Measurements from ENCODE around the gene DSCAML1. TPM values are rescaled to one million over a fixed set of nuclear protein-coding genes. Genes with fewer than 3 reads are reported as not detected.

DSCAML1 gene
- total RNA-seq, 4 donors from 2014 or later, result 0.20 to 1.1 (median 0.36) TPM

- H3K4me1 ChIP-seq, result no peaks in the 10 kb centered on the region
- 40 to 52% methylated on average over 9 of the region's 9 CpGs for whole genome bisulfite sequencing, 2 donors
- no peak overlapping the region for H3K4me3 ChIP-seq
- TF ChIP-seq EP300 (IDR thresholded peaks at IDR 0.05) (no peak), POLR2A (IDR thresholded peaks at IDR 0.05) (no peak), CTCF (IDR thresholded peaks at IDR 0.05) (no peak)
- H3K27ac ChIP-seq, result no peak overlapping the region
- DNase-seq (ENCODE audit: low spot score in 2 of 2), result no peak
- H3K27me3 ChIP-seq, result no peaks in the 10 kb centered on the region
- H3K9me3 ChIP-seq, result no peaks in the 10 kb centered on the region
- H3K36me3 ChIP-seq, result no peaks in the 10 kb centered on the region
Observed at GRCh38 chr11:117519170-117519569, 277.8 kb downstream of the DSCAML1 start.

GRCh38 chr11:117518455-117518854 is 278.6 kb downstream of the DSCAML1 start:
- no peaks in the 10 kb centered on the region for H3K9me3 ChIP-seq
- 94 to 95% methylated on average over 27 to 30 of the region's 30 CpGs for WGBS, 2 donors
- no peak for DNase-seq (ENCODE audit: low spot score in 2 of 2)
- no peaks in the 10 kb centered on the region for H3K27me3 ChIP-seq
- H3K36me3 ChIP-seq, result no peaks in the 10 kb centered on the region
- no peaks in the 10 kb centered on the region for H3K4me1 ChIP-seq
- TF ChIP-seq EP300 (IDR thresholded peaks at IDR 0.05) (no peak), CTCF (IDR thresholded peaks at IDR 0.05) (no peak), POLR2A (IDR thresholded peaks at IDR 0.05) (no peak)
- H3K27ac ChIP-seq, result no peak overlapping the region
- H3K4me3 ChIP-seq, result no peak overlapping the region

- no peak for DNase-seq (ENCODE audit: low spot score in 2 of 2)
Observed at GRCh38 chr11:117517097-117517496, 279.9 kb downstream of the DSCAML1 start.

GRCh38 chr11:117515892-117516787 is 280.9 kb downstream of the DSCAML1 start:
- no peak for TF ChIP-seq EP300 (IDR thresholded peaks at IDR 0.05)
- no peak for TF ChIP-seq CTCF (IDR thresholded peaks at IDR 0.05)
- no peak for TF ChIP-seq POLR2A (IDR thresholded peaks at IDR 0.05)
- DNase-seq (ENCODE audit: low spot score in 2 of 2), result no peak
- Histone ChIP-seq H3K36me3 (no peaks in the 10 kb centered on the region), H3K9me3 (no peaks in the 10 kb centered on the region), H3K27me3 (no peaks in the 10 kb centered on the region), H3K4me1 (peaks cover 0 to 16% (median 2%) of the 10 kb centered on the region in 4 donors), H3K4me3 (no peak overlapping the region), H3K27ac (no peak overlapping the region)
- WGBS, 2 donors, result 83 to 89% methylated on average over 20 to 21 of the region's 21 CpGs

More at GRCh38 chr11:117517097-117517496, 279.9 kb downstream of the DSCAML1 start:
- H3K4me3 ChIP-seq, result no peak overlapping the region
- H3K36me3 ChIP-seq, result no peaks in the 10 kb centered on the region
- no peaks in the 10 kb centered on the region for H3K27me3 ChIP-seq
- H3K27ac ChIP-seq, result no peak overlapping the region
- peaks cover 0 to 7% (median 0%) of the 10 kb centered on the region in 4 donors for H3K4me1 ChIP-seq
- 80 to 85% methylated on average over 4 of the region's 4 CpGs for WGBS, 2 donors
- TF ChIP-seq POLR2A (IDR thresholded peaks at IDR 0.05) (no peak), EP300 (IDR thresholded peaks at IDR 0.05) (no peak), CTCF (IDR thresholded peaks at IDR 0.05) (no peak)
- H3K9me3 ChIP-seq, result no peaks in the 10 kb centered on the region

GRCh38 chr11:117514256-117514655 is 282.8 kb downstream of the DSCAML1 start:
- DNase-seq (ENCODE audit: low spot score in 2 of 2), result no peak
- Histone ChIP-seq H3K36me3 (no peaks in the 10 kb centered on the region), H3K27ac (no peak overlapping the region), H3K4me1 (peaks cover 0 to 20% (median 2%) of the 10 kb centered on the region in 4 donors), H3K27me3 (no peaks in the 10 kb centered on the region), H3K4me3 (no peak overlapping the region), H3K9me3 (no peaks in the 10 kb centered on the region)
- 73 to 76% methylated on average over 4 of the region's 4 CpGs for WGBS, 2 donors
- TF ChIP-seq POLR2A (IDR thresholded peaks at IDR 0.05) (no peak), EP300 (IDR thresholded peaks at IDR 0.05) (no peak), CTCF (IDR thresholded peaks at IDR 0.05) (no peak)

Data from tibial nerve (tissue), 4 donors.